HepG2 (cell line): ENCODE results near the gene PPIB. TPM values are rescaled to one million over a fixed set of nuclear protein-coding genes. Genes with fewer than 3 reads are reported as not detected.

Experiments
- ATAC-seq: fragments of 200-7000 bp; cut with Tn5 transposase; 3 replicates; pipeline ENCODE4 v1.9.1; 2020; ENCODE audit warnings: mild to moderate bottlenecking, moderate library complexity
- BruUV-seq: library from RNA; stranded (reverse); fragments of 400-500 nt; replicated peaks from 2 replicates; lab custom pipeline; 2021; lab: Mats Ljungman, UMichigan
- CTCF ChIA-PET: fragments of 300-600 bp; formaldehyde crosslinking; extraction: SDS; loops from one replicate; lab custom pipeline; 2021; ENCODE audit warnings: low total read pairs, inconsistent platforms, low intra/inter-chr PET ratio; lab: Yijun Ruan, JAX
- POLR2A ChIA-PET: fragments of 350-600 bp; sonication (Branson Sonifier 250); formaldehyde crosslinking; loops from one replicate; lab custom pipeline; 2020; ENCODE audit warnings: antibody characterized with exemption, inconsistent platforms; lab: Yijun Ruan, JAX
- DNase-seq: peaks from one replicate; pipeline ENCODE4 v3.0.0-alpha.2; 2015; ENCODE audit warnings: low spot score
- FAIRE-seq: peaks from 3 replicates; lab custom pipeline; 2011; peaks lifted over from hg19 to GRCh38; lab: Jason Lieb, UNC
- H2AFZ ChIP-seq: one replicate; pipeline ENCODE4 v1.6.1; 2011; ENCODE audit warnings: low read length, inconsistent platforms
- H3K27ac ChIP-seq: fragments of 300-600 bp; 3 replicates; pipeline ENCODE4 v1.8.0; 2011; ENCODE audit warnings: mixed run types, mild to moderate bottlenecking, mixed read lengths, low read length, inconsistent platforms; ENCODE audit not compliant: insufficient read depth; ENCODE audit errors: extremely low read length
- H3K27me3 ChIP-seq, 2 experiments: fragments of 200-600 bp in 1 of 2; 2 replicates in 1 of 2; 3 replicates in 1 of 2; pipeline versions ENCODE4 v1.6.0 to v1.8.0; 2011; ENCODE audit warnings: low read length in 2 of 2, mild to moderate bottlenecking in 2 of 2, moderate library complexity in 2 of 2, inconsistent platforms in 1 of 2; ENCODE audit not compliant: insufficient read depth in 2 of 2, control insufficient read depth in 1 of 2
- H3K36me3 ChIP-seq, 2 experiments: fragments of 200-600 bp in 1 of 2; replicated peaks in 1 of 2; 2 replicates in 1 of 2; 3 replicates in 1 of 2; pipeline versions ENCODE4 v1.5.1 to v1.8.0; 2011; ENCODE audit warnings: low read length in 2 of 2, inconsistent platforms in 1 of 2; ENCODE audit not compliant: insufficient read depth in 2 of 2, control insufficient read depth in 1 of 2
- H3K4me1 ChIP-seq: 2 replicates; pipeline ENCODE4 v1.5.1; 2012; ENCODE audit warnings: low read length, inconsistent platforms; ENCODE audit not compliant: insufficient read depth
- H3K4me2 ChIP-seq: 2 replicates; pipeline ENCODE4 v1.6.0; 2011; ENCODE audit warnings: low read depth, low read length, inconsistent platforms
- H3K4me3 ChIP-seq, 3 experiments: fragments of 200-600 bp in 1 of 3; sonication (generic), shearing (Covaris generic) in 1 of 3; replicated peaks in 1 of 3; 2 replicates each; pipeline ENCODE4 v1.5.1; 2011 to 2016; ENCODE audit warnings: low read length in 3 of 3, inconsistent platforms in 2 of 3, low read depth in 2 of 3, mild to moderate bottlenecking in 2 of 3, control low read depth in 1 of 3, mixed read lengths in 1 of 3; ENCODE audit not compliant: insufficient read depth in 1 of 3
- H3K79me2 ChIP-seq: one replicate; pipeline ENCODE4 v1.6.1; 2011; ENCODE audit warnings: low read length, inconsistent platforms; ENCODE audit not compliant: insufficient read depth
- H3K9ac ChIP-seq: 2 replicates; pipeline ENCODE4 v1.6.0; 2011; ENCODE audit warnings: mild to moderate bottlenecking, low read depth, low read length, inconsistent platforms; ENCODE audit not compliant: insufficient read depth
- H3K9me3 ChIP-seq: 2 replicates; pipeline ENCODE4 v1.5.1; 2012; ENCODE audit warnings: mild to moderate bottlenecking, low read length
- H4K20me1 ChIP-seq: 2 replicates; pipeline ENCODE4 v1.6.0; 2011; ENCODE audit warnings: inconsistent platforms, mild to moderate bottlenecking, low read length, moderate library complexity; ENCODE audit not compliant: insufficient read depth
- CEBPB ChIP-seq: IDR thresholded peaks from 2 replicates; pipeline ENCODE4 v1.6.1; 2011; ENCODE audit warnings: low read depth, low read length, improper control_type of control experiment, borderline replicate concordance
- CREB1 ChIP-seq, 2 experiments: fragments of 450-650 bp in 1 of 2; IDR thresholded peaks; 2 replicates each; pipeline ENCODE4 v1.6.1; 2016 to 2017; ENCODE audit warnings: control low read depth in 1 of 2, mild to moderate bottlenecking in 1 of 2, missing compliant biosample characterization in 1 of 2, missing genetic modification characterization in 1 of 2
- FOXP1 ChIP-seq, 2 experiments: fragments of 450-650 bp in 1 of 2; IDR thresholded peaks; 2 replicates each; pipeline ENCODE4 v1.6.1; 2017 to 2018; ENCODE audit warnings: antibody characterized with exemption in 1 of 2
- SCMH1 ChIP-seq: sonication (generic); formaldehyde crosslinking; IDR thresholded peaks from 2 replicates; pipeline ENCODE4 v1.9.0; 2021; ENCODE audit warnings: missing genetic modification reagents, mild to moderate bottlenecking, borderline replicate concordance
- SNAPC2 ChIP-seq: sonication (generic); formaldehyde crosslinking; IDR thresholded peaks from 2 replicates; pipeline ENCODE4 v1.8.1; 2022; ENCODE audit warnings: mild to moderate bottlenecking, missing genetic modification reagents
- WIZ ChIP-seq: sonication (generic); formaldehyde crosslinking; IDR thresholded peaks from 2 replicates; pipeline ENCODE4 v1.5.1; 2020; ENCODE audit warnings: mild to moderate bottlenecking, missing genetic modification reagents
- ZNF614 ChIP-seq: IDR thresholded peaks from 2 replicates; pipeline ENCODE4 v1.6.1; 2018; ENCODE audit warnings: missing biosample characterization, missing genetic modification reagents, inconsistent platforms, borderline replicate concordance
- WGBS: methylation state at CpG from one replicate; pipeline ENCODE4 v1.1.6; 2017; ENCODE audit warnings: low lambda C conversion rate; 5-methylcytosine and 5-hydroxymethylcytosine counted together
- in situ Hi-C: cut with HindIII; loops from 2 replicates; pipeline ENCODE4 v1.10.0; 2017; ENCODE audit warnings: low pct_unique_long_range_greater_than_20kb; ENCODE audit not compliant: extremely low pct_ligation_motif_present
- intact Hi-C: fragments of 100-400 bp; cut with micrococcal nuclease; formaldehyde crosslinking; loops from one replicate; pipeline ENCODE4 v1.10.0; 2022; ENCODE audit not compliant: unreplicated experiment
- polyA plus RNA-seq, 8 experiments: library from polyadenylated mRNA; depleted of rRNA in 3 of 8; stranded (reverse) in 7 of 8; unstranded in 1 of 8; fragments of >200 nt; fragmentation: Illumina TruSeq in 4 of 8; extraction: Trizol in 4 of 8; gene quantifications; 2 replicates each; pipeline versions ENCODE4 v1.2.1 to v1.2.3, GENCODE V29; 2011 to 2016; ENCODE audit warnings: low read depth in 4 of 8, missing spikeins in 1 of 8, mixed read lengths in 1 of 8; ENCODE audit not compliant: insufficient read depth in 1 of 8
- total RNA-seq, 5 experiments: library from RNA; depleted of rRNA; stranded (reverse); fragments of >200 nt; fragmentation: Illumina TruSeq; extraction: Trizol; gene quantifications; 2 replicates each; pipeline ENCODE4 v1.2.3, GENCODE V29; 2016; ENCODE audit warnings: low read depth in 1 of 5
- TF ChIP-seq, protein P1 (sequence below): sonication (generic); formaldehyde crosslinking; IDR thresholded peaks from 2 replicates; pipeline ENCODE4 v1.9.0; 2021; ENCODE audit warnings: missing genetic modification reagents, borderline replicate concordance
- TF ChIP-seq, protein P2 (sequence below): sonication (generic); formaldehyde crosslinking; IDR thresholded peaks from 2 replicates; pipeline ENCODE4 v1.4.0; 2020; ENCODE audit warnings: low read depth, missing genetic modification reagents
- TF ChIP-seq, protein P3 (sequence below): fragments of 450-650 bp; IDR thresholded peaks from 2 replicates; pipeline ENCODE4 v1.6.1; 2016
- TF ChIP-seq, protein P4 (sequence below): sonication (generic); formaldehyde crosslinking; IDR thresholded peaks from 2 replicates; pipeline ENCODE4 v1.9.0; 2021; ENCODE audit warnings: missing genetic modification reagents, mild to moderate bottlenecking, borderline replicate concordance

The PPIB gene
- total and polyA plus RNA-seq, 2 of the 13 experiments (the other 11 are each of a cell fraction or from before 2014, with no cell fraction given) = 780 to 882 TPM

DNA sequence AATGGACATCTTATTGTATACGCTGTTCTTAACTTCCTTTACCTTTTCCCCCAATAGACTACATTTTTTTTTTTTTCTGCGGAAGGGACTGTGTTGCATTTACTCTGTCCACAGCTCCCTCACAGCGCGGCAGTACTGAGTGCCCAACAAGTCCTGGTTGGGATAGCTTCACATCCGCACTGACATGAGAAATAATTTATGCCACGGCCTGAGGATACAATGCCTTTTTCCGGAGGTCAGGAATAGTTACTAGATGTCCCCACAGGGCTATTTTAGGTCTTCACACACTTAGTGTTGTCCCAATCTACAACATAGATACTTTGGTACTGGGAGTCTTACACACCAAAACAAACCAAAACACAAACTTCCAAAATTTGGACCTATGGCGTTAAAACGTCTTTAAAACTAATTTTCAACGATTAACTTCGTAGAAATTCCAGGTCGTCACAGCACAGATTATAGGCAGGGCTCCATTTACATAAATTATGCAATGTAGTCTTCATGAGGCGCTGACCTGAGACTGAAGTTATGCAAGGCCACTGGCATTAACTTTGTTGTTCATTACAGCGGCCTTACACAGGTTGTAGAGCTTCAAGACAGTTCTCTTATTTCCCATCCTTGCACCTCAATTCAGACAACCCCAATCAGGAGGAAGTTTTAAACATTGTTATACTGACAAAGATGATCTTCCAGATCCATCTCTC lies 989 bp upstream of the PPIB start:
- CTCF ChIA-PET = no interaction called here
- Histone ChIP-seq H3K4me3 (peak overlapping the region; percentile 61 to 98 (median 71)), H3K9ac (peak overlapping the region; percentile 84), H3K9me3 (no peaks in the 10 kb centered on the region), H2AFZ (peak overlapping the region; percentile 79), H3K79me2 (peaks cover 27% of the 10 kb centered on the region), H3K27me3 (no peaks in the 10 kb centered on the region; a peak in 1 of 5 replicates), H3K4me1 (peaks cover 45% of the 10 kb centered on the region), H3K27ac (peak overlapping the region; percentile 90), H4K20me1 (peaks cover 10% of the 10 kb centered on the region; the same call in 1 of the 2 replicates), H3K4me2 (peak overlapping the region; percentile 99), H3K36me3 (peaks cover 8 to 17% of the 10 kb centered on the region in 2 experiments)
- intact Hi-C loops (loop anchor here (2.0 to 5.0 kb wide), 3 partner anchors 193 to 518 kb away; partner anchors contain the start of genes CSNK1G1 and TRIP4), in situ Hi-C loops (no loop called here)
- DNase-seq (peak; percentile 62), ATAC-seq (peak; percentile 55), FAIRE-seq (peak; percentile 44)
- BruUV-seq = TSS peak; percentile 83
- 2% methylated on average over 14 of the region's 14 CpGs for WGBS
- POLR2A ChIA-PET = interaction anchor here (0.5 to 4.4 kb wide), 18 partner anchors 8 to 1141 kb away, joined by 3 to 52 read pairs (median 4); partner anchors contain the start of genes CIAO2A, CSNK1G1, RNU5B-1 and SNX1
- TF ChIP-seq CEBPB (peak; percentile 88), SCMH1 (CRISPR knock-in tag) (no peak), FOXP1 (IDR thresholded peaks at IDR 0.05) (no peak), FOXP1 (CRISPR knock-in tag; IDR thresholded peaks at IDR 0.05) (0 out of 2 replicates have a peak, but pooled peaks have one; percentile 27), WIZ (0 out of 2 replicates have a peak, but pooled peaks have one; percentile 38), ZNF614 (CRISPR knock-in tag) (peak; percentile 48; the same call in 1 of the 2 replicates), CREB1 (IDR thresholded peaks at IDR 0.05) (no peak), CREB1 (CRISPR knock-in tag; IDR thresholded peaks at IDR 0.05) (peak; percentile 7; the same call in 1 of the 2 replicates), SNAPC2 (peak; percentile 78; the same call in 1 of the 2 replicates)
- TF ChIP-seq, protein P1, sequence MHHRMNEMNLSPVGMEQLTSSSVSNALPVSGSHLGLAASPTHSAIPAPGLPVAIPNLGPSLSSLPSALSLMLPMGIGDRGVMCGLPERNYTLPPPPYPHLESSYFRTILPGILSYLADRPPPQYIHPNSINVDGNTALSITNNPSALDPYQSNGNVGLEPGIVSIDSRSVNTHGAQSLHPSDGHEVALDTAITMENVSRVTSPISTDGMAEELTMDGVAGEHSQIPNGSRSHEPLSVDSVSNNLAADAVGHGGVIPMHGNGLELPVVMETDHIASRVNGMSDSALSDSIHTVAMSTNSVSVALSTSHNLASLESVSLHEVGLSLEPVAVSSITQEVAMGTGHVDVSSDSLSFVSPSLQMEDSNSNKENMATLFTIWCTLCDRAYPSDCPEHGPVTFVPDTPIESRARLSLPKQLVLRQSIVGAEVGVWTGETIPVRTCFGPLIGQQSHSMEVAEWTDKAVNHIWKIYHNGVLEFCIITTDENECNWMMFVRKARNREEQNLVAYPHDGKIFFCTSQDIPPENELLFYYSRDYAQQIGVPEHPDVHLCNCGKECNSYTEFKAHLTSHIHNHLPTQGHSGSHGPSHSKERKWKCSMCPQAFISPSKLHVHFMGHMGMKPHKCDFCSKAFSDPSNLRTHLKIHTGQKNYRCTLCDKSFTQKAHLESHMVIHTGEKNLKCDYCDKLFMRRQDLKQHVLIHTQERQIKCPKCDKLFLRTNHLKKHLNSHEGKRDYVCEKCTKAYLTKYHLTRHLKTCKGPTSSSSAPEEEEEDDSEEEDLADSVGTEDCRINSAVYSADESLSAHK (CRISPR knock-in tag) = no peak
- TF ChIP-seq, protein P2, sequence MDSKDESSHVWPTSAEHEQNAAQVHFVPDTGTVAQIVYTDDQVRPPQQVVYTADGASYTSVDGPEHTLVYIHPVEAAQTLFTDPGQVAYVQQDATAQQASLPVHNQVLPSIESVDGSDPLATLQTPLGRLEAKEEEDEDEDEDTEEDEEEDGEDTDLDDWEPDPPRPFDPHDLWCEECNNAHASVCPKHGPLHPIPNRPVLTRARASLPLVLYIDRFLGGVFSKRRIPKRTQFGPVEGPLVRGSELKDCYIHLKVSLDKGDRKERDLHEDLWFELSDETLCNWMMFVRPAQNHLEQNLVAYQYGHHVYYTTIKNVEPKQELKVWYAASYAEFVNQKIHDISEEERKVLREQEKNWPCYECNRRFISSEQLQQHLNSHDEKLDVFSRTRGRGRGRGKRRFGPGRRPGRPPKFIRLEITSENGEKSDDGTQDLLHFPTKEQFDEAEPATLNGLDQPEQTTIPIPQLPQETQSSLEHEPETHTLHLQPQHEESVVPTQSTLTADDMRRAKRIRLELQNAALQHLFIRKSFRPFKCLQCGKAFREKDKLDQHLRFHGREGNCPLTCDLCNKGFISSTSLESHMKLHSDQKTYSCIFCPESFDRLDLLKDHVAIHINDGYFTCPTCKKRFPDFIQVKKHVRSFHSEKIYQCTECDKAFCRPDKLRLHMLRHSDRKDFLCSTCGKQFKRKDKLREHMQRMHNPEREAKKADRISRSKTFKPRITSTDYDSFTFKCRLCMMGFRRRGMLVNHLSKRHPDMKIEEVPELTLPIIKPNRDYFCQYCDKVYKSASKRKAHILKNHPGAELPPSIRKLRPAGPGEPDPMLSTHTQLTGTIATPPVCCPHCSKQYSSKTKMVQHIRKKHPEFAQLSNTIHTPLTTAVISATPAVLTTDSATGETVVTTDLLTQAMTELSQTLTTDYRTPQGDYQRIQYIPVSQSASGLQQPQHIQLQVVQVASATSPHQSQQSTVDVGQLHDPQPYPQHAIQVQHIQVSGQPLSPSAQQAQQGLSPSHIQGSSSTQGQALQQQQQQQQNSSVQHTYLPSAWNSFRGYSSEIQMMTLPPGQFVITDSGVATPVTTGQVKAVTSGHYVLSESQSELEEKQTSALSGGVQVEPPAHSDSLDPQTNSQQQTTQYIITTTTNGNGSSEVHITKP (CRISPR knock-in tag) = peak; percentile 14; the same call in 1 of the 2 replicates
- TF ChIP-seq, protein P3, sequence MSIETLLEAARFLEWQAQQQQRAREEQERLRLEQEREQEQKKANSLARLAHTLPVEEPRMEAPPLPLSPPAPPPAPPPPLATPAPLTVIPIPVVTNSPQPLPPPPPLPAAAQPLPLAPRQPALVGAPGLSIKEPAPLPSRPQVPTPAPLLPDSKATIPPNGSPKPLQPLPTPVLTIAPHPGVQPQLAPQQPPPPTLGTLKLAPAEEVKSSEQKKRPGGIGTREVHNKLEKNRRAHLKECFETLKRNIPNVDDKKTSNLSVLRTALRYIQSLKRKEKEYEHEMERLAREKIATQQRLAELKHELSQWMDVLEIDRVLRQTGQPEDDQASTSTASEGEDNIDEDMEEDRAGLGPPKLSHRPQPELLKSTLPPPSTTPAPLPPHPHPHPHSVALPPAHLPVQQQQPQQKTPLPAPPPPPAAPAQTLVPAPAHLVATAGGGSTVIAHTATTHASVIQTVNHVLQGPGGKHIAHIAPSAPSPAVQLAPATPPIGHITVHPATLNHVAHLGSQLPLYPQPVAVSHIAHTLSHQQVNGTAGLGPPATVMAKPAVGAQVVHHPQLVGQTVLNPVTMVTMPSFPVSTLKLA = no peak
- TF ChIP-seq, protein P4, sequence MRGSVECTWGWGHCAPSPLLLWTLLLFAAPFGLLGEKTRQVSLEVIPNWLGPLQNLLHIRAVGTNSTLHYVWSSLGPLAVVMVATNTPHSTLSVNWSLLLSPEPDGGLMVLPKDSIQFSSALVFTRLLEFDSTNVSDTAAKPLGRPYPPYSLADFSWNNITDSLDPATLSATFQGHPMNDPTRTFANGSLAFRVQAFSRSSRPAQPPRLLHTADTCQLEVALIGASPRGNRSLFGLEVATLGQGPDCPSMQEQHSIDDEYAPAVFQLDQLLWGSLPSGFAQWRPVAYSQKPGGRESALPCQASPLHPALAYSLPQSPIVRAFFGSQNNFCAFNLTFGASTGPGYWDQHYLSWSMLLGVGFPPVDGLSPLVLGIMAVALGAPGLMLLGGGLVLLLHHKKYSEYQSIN = no peak
